Endothelial cell of umbilical vein (primary cell): ENCODE data around the gene NIT2. TPM values are rescaled to one million over a fixed set of nuclear protein-coding genes. Genes with fewer than 3 reads are reported as not detected.

Experiments
- BruUV-seq: library from RNA; stranded (reverse); fragments of 400-500 nt; replicated peaks from 2 replicates; lab custom pipeline; 2021; lab: Mats Ljungman, UMichigan
- CTCF ChIA-PET: fragments of 300-600, 350-600 bp; sonication (Branson Sonifier 250); formaldehyde crosslinking; loops from one replicate; lab custom pipeline; 2021; ENCODE audit warnings: antibody characterized with exemption, inconsistent platforms; lab: Charles Lee
- POLR2A ChIA-PET: fragments of 300-600, 350-600 bp; sonication (Branson Sonifier 250); formaldehyde crosslinking; loops from one replicate; lab custom pipeline; 2021; ENCODE audit warnings: antibody characterized with exemption, inconsistent platforms; lab: Charles Lee
- DNase-seq: peaks from one replicate; pipeline ENCODE4 v3.0.0-alpha.2; 2011; ENCODE audit warnings: low read depth, low spot score
- FAIRE-seq: peaks from 2 replicates; lab custom pipeline; 2011; peaks lifted over from hg19 to GRCh38; lab: Jason Lieb, UNC
- H2AFZ ChIP-seq: 2 replicates; pipeline ENCODE4 v1.6.0; 2012; ENCODE audit warnings: low read depth, low read length, control low read depth, inconsistent platforms
- H3K27ac ChIP-seq: 2 replicates; pipeline ENCODE4 v1.5.1; 2011; ENCODE audit warnings: low read depth, mild to moderate bottlenecking, control low read depth, low read length, moderate library complexity; ENCODE audit not compliant: insufficient read depth
- H3K27me3 ChIP-seq, 2 experiments: 2 replicates each; pipeline versions ENCODE4 v1.6.0 to v1.6.1; 2011; ENCODE audit warnings: low read length in 2 of 2, mixed read lengths in 1 of 2; ENCODE audit not compliant: control insufficient read depth in 2 of 2, insufficient read depth in 2 of 2
- H3K36me3 ChIP-seq, 2 experiments: 2 replicates in 1 of 2; 3 replicates in 1 of 2; pipeline ENCODE4 v1.5.1; 2011; ENCODE audit warnings: low read length in 2 of 2, mild to moderate bottlenecking in 1 of 2, moderate library complexity in 1 of 2; ENCODE audit not compliant: control insufficient read depth in 2 of 2, insufficient read depth in 2 of 2; ENCODE audit errors: extremely low read depth in 1 of 2
- H3K4me1 ChIP-seq: 3 replicates; pipeline ENCODE4 v1.5.1; 2011; ENCODE audit warnings: mild to moderate bottlenecking, low read length; ENCODE audit not compliant: control insufficient read depth, insufficient read depth; ENCODE audit errors: extremely low read depth
- H3K4me2 ChIP-seq: 2 replicates; pipeline ENCODE4 v1.6.1; 2011; ENCODE audit warnings: low read length, control low read depth, mixed read lengths; ENCODE audit not compliant: insufficient read depth
- H3K4me3 ChIP-seq, 3 experiments: fragments of 200-600 bp in 1 of 3; sonication (generic), shearing (Covaris generic) in 1 of 3; replicated peaks in 1 of 3; 2 replicates each; pipeline ENCODE4 v1.5.1; 2011 to 2016; ENCODE audit warnings: control low read depth in 3 of 3, low read length in 3 of 3, mild to moderate bottlenecking in 2 of 3, inconsistent platforms in 1 of 3, low read depth in 1 of 3, moderate library complexity in 1 of 3; ENCODE audit not compliant: insufficient read depth in 1 of 3
- H3K79me2 ChIP-seq: 2 replicates; pipeline ENCODE4 v1.6.0; 2012; ENCODE audit warnings: low read length, inconsistent platforms; ENCODE audit not compliant: control insufficient read depth, insufficient read depth
- H3K9ac ChIP-seq: replicated peaks from 2 replicates; pipeline ENCODE3; 2011; ENCODE audit warnings: low read length, control low read depth; ENCODE audit not compliant: insufficient read depth; ENCODE audit errors: extremely low read depth
- H3K9me1 ChIP-seq: replicated peaks from 3 replicates; pipeline ENCODE4 v1.6.0; 2011; ENCODE audit warnings: mild to moderate bottlenecking, low read length; ENCODE audit not compliant: control insufficient read depth, insufficient read depth; ENCODE audit errors: extremely low read depth
- H3K9me3 ChIP-seq: replicated peaks from 2 replicates; pipeline ENCODE4 v1.5.1; 2012; ENCODE audit warnings: low read length, inconsistent platforms; ENCODE audit not compliant: control insufficient read depth, insufficient read depth
- H4K20me1 ChIP-seq: replicated peaks from 2 replicates; pipeline ENCODE3; 2011; ENCODE audit warnings: mild to moderate bottlenecking, low read length; ENCODE audit not compliant: control insufficient read depth, insufficient read depth; ENCODE audit errors: extremely low read depth
- EZH2 ChIP-seq: IDR thresholded peaks from 2 replicates; pipeline ENCODE4 v1.6.1; 2012; ENCODE audit warnings: borderline replicate concordance, low read depth, mild to moderate bottlenecking, moderate library complexity, low read length, inconsistent platforms; ENCODE audit not compliant: severe bottlenecking
- FOS ChIP-seq: IDR thresholded peaks from 2 replicates; pipeline ENCODE4 v1.6.1; 2011; ENCODE audit warnings: mild to moderate bottlenecking, low read length, moderate library complexity, borderline replicate concordance; ENCODE audit not compliant: insufficient read depth
- JUN ChIP-seq: IDR thresholded peaks from 2 replicates; pipeline ENCODE4 v1.6.1; 2011; ENCODE audit warnings: borderline replicate concordance, low read depth; ENCODE audit not compliant: insufficient read length, insufficient read depth
- MYC ChIP-seq: IDR thresholded peaks from one replicate; pipeline ENCODE4 v1.6.1; 2011; ENCODE audit warnings: mild to moderate bottlenecking, low read depth, low read length
- POLR2A ChIP-seq: IDR thresholded peaks from 2 replicates; pipeline ENCODE4 v1.6.1; 2012; ENCODE audit warnings: low read depth, mild to moderate bottlenecking, control low read depth, low read length
- POLR2AphosphoS5 ChIP-seq: IDR thresholded peaks from 2 replicates; pipeline ENCODE4 v1.6.1; 2012; ENCODE audit warnings: low read depth, mild to moderate bottlenecking, control low read depth, low read length, moderate library complexity; ENCODE audit not compliant: insufficient read depth
- dilution Hi-C: fragments of 300-500 bp; cut with MboI; formaldehyde crosslinking; loops from one replicate; pipeline ENCODE4 v1.15.0; 2019; ENCODE audit warnings: low sequenced_read_pairs; ENCODE audit not compliant: extremely low pct_ligation_motif_present
- intact Hi-C: fragments of 100-400 bp; cut with micrococcal nuclease; formaldehyde crosslinking; loops from one replicate; pipeline ENCODE4 v1.10.0; 2022
- polyA plus RNA-seq, 4 experiments: library from polyadenylated mRNA; depleted of rRNA in 3 of 4; stranded (reverse) in 3 of 4; unstranded in 1 of 4; fragments of >200 nt; gene quantifications; 2 replicates each; pipeline versions ENCODE4 v1.2.1 to v1.2.3, GENCODE V29; 2011 to 2012; ENCODE audit warnings: missing spikeins in 1 of 4
- total RNA-seq: library from RNA; stranded (reverse); gene quantifications from 2 replicates; pipeline ENCODE4 v1.2.3, GENCODE V29; 2021
- TF ChIP-seq, protein P1 (sequence below), 2 donors: IDR thresholded peaks; 1 replicate in 1 of 2; 2 replicates in 1 of 2; pipeline ENCODE4 v1.5.1; 2011; ENCODE audit warnings: low read length in 2 of 2, mild to moderate bottlenecking in 2 of 2, moderate library complexity in 2 of 2, control low read depth in 1 of 2, inconsistent platforms in 1 of 2, low read depth in 1 of 2; ENCODE audit not compliant: insufficient read depth in 1 of 2; ENCODE audit errors: extremely low read depth in 1 of 2

Gene NIT2
- total and polyA plus RNA-seq, 2 donors (not counting 3 experiments of a cell fraction or from before 2014, with no cell fraction given): 19.4 to 20.5 TPM

DNA sequence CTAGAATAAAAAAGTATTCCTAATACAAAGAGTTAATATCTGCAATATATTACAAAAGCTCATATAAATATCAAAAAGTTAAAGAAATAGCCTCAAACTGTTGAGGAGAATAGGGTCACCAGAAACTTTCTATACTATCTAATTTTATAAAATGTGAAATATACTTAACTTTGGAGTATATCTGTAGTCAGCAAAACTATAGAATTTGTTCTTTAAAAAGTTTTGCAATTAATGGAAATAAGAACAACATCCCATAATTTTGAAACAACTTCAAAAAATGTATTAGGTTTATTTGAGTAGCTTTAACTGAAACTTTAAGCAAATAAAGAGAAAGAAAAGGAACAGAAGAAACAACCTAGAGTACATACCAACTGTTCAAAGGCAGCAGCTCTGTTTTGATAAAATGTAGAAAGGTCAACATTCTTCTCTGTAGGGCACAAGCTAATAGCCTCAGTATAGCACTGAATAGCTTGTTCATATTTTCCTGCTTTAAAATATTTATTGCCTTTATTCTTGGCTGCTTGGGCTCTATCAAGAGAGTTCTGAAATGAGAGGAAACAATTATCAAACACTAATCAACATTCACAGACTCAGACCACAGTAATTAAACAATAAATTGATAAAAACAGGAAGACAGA, 52.0 kb downstream of the NIT2 start:
- H3K9me3 ChIP-seq: no peaks in the 10 kb centered on the region
- H3K79me2 ChIP-seq: peaks cover 49% of the 10 kb centered on the region
- H3K4me1 ChIP-seq: peaks cover 21% of the 10 kb centered on the region
- H3K4me2 ChIP-seq: no peak overlapping the region
- POLR2A ChIA-PET: interaction anchor here (1.3 kb wide), 1 partner anchor 14 kb away, joined by 9 read pairs; the partner anchor contains the start of genes LNP1 and TOMM70
- no peak overlapping the region for H3K9ac ChIP-seq
- dilution Hi-C loops: no loop called here
- intact Hi-C loops: no loop called here
- H3K27ac ChIP-seq: peak overlapping the region; percentile 52
- H2AFZ ChIP-seq: no peak overlapping the region
- peaks cover 0 to 11% of the 10 kb centered on the region in 2 experiments for H3K36me3 ChIP-seq
- peaks cover 3% of the 10 kb centered on the region for H4K20me1 ChIP-seq
- CTCF ChIA-PET: interaction anchor here (0.7 to 2.4 kb wide), 5 partner anchors 9 to 203 kb away, joined by 4 to 7 read pairs (median 5); partner anchors contain the start of gene LNP1
- no peaks in the 10 kb centered on the region for H3K27me3 ChIP-seq
- H3K4me3 ChIP-seq: no peak overlapping the region
- TF ChIP-seq EZH2 (no peak), MYC (no peak), FOS (no peak), JUN (no peak), POLR2AphosphoS5 (no peak), POLR2A (no peak)
- TF ChIP-seq, protein P1, sequence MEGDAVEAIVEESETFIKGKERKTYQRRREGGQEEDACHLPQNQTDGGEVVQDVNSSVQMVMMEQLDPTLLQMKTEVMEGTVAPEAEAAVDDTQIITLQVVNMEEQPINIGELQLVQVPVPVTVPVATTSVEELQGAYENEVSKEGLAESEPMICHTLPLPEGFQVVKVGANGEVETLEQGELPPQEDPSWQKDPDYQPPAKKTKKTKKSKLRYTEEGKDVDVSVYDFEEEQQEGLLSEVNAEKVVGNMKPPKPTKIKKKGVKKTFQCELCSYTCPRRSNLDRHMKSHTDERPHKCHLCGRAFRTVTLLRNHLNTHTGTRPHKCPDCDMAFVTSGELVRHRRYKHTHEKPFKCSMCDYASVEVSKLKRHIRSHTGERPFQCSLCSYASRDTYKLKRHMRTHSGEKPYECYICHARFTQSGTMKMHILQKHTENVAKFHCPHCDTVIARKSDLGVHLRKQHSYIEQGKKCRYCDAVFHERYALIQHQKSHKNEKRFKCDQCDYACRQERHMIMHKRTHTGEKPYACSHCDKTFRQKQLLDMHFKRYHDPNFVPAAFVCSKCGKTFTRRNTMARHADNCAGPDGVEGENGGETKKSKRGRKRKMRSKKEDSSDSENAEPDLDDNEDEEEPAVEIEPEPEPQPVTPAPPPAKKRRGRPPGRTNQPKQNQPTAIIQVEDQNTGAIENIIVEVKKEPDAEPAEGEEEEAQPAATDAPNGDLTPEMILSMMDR (IDR thresholded peaks at IDR 0.05; ENCODE audit: extremely low read depth in 1 of 2, insufficient read depth in 1 of 2, low read depth in 1 of 2, low read length in 2 of 2): no peak
- DNase-seq (peak; percentile 36), FAIRE-seq (peak; percentile 33)
- no TSS peak for BruUV-seq
- no peaks in the 10 kb centered on the region for H3K9me1 ChIP-seq
